GM21515 (cell line): Measurements from ENCODE around the gene GPR25.
A peak's percentile ranks its signal among the peaks of the same experiment; 100 is the strongest.

Experiments
- ATAC-seq: cut with Tn5 transposase; IDR thresholded peaks from one replicate; pipeline ENCODE4 v1.9.1; 2021; ENCODE audit not compliant: unreplicated experiment

Gene GPR25, protein sequence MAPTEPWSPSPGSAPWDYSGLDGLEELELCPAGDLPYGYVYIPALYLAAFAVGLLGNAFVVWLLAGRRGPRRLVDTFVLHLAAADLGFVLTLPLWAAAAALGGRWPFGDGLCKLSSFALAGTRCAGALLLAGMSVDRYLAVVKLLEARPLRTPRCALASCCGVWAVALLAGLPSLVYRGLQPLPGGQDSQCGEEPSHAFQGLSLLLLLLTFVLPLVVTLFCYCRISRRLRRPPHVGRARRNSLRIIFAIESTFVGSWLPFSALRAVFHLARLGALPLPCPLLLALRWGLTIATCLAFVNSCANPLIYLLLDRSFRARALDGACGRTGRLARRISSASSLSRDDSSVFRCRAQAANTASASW

DNA sequence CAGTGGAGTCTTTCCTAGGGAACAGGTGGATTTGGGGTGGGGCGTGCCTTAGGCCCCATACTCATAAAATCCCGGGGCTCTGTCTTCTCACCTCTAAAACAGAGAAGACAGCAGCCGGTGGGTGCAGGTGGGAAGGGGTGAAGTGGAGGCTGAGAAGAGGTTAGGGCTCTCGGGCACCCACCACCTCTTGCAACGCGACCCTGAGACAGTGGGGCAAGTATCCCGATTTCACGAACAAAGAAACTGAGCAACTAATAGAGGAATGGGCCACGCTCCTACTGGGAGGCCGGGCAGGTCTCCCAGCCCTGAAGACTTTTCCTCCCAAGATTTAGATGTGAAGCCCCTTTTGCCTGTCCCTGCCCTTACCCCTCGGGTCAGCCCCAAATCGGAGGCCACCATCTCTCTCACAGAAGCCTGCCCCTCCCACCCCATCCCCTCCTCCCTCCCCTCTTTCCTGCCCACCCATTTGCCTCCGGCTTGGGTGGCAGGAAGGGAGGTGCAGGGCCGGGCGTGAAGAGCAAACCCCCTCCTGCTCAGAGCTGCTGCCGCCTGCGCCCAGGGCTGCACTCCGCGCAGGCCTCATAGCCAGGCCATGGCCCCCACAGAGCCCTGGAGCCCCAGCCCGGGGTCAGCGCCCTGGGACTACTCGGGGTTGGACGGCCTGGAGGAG is at the start of gene GPR25:
Gene GPR25, plus strand, starts transcription at position 536 of the 670 bp plus-strand sequence. Its CDS starts 57 bp downstream, at position 593.
- ATAC-seq, result no peak

DNA sequence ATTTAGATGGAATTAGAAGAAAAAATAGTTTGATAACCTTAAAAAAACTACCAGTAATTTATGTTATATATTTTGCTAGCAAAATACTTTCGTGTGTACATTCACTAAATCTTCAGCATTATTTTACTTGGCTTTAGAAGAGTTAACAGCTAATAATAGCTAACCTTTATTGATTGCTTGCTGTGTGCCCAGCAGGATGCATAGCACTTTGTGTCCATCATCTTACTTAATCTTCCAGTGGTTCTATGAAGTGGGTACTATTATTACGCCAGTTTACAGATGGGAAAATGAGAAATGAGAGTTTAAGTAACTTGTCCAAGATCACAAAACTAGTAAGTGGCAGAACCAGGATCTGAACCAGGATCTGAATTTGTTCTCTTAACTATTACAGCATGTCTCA is 41.7 kb upstream of the GPR25 start:
- ATAC-seq, result no peak

DNA sequence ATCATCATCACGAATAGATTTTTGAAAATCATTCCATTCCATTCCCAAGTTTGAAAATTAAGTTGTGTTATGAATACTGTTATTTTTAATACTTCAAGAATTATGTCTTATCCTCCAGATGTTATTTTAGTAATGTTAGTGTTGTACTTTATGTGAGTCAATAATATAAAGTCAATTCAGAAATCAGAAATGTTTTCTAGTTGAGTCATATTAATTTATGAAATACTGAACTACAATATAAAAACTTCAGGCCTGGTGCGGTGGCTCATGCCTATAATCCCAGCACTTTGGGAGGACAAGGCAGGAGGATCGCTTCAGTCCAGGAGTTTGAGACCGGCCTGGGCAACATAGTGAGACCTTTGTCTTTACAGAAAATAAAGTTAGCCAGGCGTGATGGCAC is 38.4 kb upstream of the GPR25 start:
- no peak for ATAC-seq

DNA sequence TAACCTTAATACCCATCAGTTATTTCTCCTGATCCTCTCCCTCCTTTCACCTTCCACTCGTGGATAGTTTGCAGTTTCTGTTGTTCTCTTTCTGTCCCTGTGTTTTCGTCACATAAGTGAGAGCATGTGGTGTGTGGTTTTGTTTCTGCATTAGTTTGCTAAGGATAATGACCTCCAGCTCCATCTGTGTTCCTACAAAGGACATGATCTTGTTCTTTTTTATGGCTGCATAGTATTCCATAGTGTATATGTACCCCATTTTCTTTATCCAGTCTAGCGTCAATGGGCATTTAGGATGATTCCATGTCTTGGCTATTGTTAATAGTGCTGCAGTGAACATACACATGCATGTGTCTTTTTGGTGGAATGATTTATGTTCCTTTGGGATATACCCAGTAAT is 36.6 kb upstream of the GPR25 start:
- no peak for ATAC-seq

DNA sequence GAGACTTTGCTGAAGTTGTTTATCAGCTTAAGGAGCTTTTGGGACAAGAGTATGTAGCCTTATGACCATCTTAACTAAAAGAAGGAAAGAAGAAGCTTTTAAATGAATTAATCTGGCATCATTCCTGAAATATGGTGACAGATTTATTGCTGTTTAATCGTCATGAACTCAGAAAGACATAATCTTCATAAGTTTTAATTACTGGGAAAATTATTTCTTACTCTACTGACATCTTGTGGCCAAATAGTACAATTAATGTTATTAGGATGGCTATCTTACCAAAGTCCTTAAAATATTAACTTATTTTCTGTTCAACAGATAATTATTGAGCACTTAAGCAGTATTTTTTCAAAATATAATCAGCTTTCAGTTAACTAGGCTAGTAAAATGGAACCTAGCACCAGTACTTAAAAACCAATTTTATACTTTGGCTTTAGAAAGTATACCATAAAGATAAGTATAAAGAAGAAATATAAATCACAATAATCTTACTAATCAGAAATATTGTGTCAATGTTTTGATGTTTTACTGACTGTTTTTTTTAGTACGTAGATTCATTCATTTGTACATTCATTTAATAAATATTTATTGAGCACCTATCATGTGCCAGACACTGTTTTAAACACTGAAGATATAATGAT is 34.7 kb upstream of the GPR25 start:
- no peak for ATAC-seq

DNA sequence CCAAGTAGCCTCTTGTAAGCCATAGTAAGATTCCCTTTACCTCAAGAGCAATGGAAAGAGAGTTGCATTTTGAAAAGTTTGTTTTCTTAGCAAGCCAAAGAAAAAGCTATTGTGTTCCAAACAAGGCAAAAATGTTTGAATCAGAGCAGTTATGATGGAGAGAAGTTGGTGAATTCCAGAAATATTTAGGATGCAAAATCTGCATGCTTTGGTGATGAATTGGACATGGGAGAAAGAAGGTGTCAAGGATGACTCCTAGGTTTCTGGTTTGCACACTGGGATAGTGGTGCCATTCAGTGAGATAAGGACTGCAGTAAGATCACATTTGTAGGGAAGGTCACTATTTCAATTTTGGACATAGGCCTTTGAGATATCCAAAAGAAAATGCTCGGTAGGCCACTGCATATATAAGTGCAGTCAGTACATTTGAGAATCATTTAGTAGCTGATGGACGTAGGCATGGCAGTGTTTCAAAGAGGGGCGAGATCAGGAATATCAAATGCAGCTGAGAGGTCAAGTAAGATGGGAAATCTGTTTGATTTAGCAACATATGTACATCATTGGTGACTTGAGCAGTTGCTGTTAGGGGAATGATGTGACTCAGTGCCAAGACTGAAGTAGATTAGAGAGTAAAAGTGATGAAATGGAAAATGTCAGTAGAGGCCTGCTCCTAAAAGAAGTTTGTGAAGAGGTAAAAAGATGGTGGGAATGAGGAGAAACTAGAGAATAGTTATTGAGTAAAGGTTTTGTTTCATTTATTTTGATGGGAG is 33.9 kb upstream of the GPR25 start:
- ATAC-seq, result no peak

DNA sequence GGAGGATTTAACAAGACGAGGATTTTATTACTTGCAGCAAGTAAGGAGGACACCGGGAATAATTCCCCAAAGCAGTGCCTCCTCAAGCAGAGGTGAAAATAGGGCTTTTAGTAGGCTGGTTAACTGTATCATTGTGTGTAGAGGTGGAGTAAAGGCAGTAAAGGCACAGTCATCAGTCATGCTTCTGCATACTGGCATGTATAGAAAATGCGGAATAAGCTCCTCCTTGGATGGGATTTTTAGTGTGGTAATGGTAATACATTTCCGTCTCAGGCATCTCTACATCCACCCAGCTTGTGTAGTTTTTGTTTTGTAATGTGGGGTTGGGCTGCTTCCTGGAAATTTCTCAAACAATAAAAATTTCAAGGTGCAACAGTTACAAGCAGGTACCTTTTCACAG is 27.4 kb upstream of the GPR25 start:
- ATAC-seq, result no peak

DNA sequence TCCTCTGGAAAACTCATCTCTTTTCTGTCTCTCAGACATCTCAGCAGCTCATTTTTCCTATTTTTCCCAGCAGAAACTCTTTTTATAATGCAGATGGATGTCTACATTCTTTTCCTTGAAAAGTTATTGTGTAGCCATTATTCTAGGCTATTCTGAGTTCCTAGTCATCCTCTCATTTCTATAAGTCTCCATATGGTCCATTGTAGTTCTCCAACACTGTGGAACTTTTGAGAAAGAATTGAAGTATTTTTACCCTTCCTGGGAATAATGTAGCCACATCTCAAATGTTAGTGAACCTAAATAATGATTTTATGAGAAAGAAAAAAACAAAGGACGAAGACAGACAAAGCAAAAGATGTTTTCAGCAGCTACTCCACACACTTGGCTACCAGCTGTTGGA is 26.4 kb upstream of the GPR25 start:
- no peak for ATAC-seq

DNA sequence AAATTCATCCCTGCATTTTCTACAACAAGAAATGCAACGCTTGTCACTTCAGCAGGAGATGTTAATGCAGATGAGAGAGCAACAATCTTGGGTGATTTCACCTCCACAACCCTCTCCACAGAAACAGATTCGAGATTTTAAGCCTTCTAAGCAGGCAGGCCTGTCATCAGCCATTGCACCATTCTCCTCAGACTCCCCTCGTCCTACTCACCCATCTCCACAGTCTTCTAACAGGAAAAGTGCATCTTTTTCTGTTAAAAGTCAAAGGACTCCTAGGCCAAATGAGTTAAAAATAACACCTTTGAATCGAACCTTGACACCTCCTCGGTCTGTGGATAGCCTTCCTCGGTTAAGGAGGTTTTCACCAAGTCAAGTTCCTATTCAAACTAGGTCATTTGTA is 23.4 kb upstream of the GPR25 start:
- no peak for ATAC-seq

DNA sequence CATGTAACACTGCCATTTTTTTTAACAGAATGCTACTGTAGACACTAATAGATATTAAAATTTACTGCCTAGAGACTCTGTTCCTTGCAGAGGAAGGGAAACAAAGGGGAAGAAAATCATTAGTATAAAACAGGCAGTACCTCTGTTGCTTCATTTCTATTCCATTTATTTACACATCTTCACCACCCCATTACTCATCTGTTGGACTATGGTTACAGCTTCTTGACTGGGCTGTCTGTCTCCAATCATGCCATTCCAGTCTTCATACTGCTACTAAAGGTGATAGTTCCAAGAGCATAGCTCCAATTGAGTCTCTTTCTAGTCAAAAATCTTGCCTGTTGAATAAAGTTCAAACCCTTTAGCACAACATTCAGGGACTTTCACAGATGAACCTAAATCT is 22.2 kb upstream of the GPR25 start:
- no peak for ATAC-seq

DNA sequence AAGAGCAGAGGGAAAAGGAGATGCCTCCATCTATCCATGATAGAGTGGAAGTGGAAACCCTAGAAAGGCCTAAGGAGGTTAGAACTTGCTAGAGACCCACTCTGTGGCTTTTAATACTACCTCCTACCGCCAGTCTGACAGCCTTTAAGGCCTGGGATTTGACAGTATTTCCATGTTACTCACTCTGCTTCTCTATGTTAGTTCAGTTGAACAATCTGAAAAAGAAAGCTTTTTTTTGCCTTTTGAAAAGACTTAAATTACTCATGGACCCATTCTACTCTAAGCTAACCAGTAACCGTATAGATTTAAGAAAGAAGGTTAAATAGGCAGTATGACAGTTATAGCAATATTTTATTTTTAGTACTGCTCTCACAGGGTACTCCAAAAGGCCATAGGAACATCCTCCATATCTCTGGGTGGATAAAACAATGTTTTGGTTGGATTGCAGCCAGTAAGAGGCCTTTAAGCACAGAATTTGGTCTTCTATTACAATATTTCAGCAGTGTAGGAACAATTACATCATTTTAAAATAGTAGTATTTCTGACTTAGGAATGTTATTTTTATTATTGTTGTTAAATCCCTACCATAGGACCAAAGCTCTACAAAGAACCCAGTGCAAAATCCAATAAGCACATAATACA is 15.9 kb upstream of the GPR25 start:
- no peak for ATAC-seq

DNA sequence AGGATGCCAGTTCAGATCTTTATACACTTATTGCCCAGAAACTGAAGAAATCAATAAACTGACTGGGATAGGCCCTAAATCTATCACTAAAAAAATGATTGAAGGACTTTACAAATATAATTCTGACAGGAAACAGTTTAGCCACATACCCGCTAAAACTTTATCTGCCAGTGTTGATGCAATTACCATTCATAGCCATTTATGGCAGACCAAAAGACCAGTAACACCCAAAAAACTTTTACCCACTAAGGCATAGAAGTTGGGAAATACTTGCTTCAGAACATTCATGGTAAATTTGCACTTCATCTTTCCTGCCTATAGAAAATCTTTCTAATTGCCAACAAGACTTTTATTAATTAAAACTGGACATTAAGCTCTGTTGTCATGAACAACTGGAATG is 15.0 kb upstream of the GPR25 start:
- no peak for ATAC-seq

DNA sequence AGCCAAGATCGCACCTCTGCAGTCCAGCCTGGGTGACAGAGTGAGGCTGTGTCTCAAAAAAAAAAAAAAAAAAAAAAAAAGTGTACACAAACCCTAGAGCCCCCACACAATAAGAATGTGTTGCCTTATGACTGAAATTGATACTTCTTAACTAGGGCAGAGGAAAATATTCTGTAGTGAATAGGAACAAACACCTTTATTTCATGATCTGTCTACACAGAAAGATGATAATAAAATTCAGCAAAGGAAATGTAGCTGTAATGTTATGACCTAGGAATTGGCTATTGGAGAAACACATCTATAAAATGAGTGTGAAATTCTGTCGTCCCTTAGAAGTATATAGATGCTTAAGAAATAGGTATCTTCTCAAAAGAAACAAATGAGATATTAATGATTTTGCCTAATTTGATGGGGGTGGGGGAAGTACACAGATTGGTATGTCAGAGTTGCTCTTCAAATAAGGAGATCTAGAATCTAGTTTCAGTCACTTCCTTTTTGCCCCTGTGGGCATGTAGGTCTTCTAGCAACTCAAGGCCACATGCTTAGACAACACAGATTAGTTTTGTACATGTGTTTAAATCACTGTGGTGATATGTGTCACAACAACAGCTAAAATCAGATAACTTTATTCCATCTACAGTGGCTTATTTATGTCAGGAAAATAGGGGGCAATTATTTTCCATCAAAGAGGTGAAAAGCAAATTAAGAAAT is 10.7 kb upstream of the GPR25 start:
- ATAC-seq, result no peak

DNA sequence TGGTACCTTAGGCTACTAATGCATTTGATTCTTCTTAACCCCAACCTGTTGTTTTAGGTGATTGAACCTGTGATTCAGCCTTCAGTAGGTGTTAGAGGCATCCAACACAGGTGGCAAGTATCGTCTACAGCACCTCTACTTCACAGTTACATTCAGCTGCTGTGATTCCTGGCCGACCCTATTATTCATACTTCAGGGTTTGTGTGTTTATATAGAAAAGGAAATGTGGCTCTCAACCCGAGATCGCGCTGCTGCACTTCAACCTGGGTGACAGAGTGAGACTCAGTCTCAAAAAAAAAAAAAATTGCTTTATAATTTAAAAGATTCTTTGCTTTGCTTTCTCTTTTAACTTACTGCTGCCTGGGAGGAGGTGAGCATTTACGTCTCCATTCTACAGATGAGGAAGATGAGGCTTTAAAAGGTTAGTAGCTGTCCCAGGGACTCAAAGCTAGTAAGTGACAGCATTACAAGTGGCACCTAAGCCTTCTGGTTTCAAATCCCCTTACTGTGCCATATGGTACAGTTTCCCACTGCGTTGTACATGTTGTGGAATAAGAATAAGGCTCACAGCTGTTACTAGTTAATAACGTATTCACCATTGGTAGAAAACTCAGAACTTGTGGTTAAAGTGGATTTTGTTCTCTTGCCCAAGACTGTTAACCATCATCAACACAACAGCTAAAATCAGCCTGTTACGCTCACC is 9.9 kb upstream of the GPR25 start:
- no peak for ATAC-seq

DNA sequence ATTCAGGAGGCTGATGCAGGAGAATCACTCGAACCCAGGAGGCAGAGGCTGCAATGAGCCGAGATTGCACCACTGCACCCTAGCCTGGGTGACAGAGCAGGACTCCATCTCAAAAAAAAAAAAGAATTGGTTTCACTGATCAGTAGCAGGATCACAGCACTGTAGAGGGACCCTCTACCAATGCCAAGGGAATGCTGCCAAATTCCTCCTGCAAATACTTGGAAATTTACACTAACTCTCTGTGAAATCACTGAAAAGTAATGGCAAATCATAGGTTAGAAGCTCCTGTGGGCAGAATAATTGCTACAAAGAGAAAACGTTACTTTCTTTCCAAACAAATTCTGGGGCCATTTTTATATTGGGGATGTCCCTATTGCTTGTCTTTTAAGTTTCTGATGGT is 6.7 kb upstream of the GPR25 start:
- ATAC-seq, result no peak

DNA sequence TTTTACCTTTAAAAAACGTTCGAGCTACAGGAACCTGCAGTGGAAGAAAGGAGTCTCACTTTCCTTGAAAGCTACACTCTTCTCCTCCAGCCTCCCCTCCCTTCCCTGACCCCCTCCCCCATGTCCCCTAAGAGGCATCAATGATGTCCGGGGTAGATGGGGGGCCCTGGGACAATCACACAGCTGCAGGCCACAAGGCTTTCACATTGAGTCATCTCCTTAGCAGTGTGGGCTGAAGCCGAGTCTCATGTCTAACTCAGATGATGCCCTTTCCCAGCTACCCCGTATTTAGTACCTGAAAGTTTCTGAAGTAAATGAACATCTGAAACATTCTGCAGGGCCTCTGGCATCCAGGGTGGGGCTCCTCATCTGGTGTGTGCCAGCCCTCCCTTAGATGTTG is 6.3 kb upstream of the GPR25 start:
- peak; percentile 82 for ATAC-seq

DNA sequence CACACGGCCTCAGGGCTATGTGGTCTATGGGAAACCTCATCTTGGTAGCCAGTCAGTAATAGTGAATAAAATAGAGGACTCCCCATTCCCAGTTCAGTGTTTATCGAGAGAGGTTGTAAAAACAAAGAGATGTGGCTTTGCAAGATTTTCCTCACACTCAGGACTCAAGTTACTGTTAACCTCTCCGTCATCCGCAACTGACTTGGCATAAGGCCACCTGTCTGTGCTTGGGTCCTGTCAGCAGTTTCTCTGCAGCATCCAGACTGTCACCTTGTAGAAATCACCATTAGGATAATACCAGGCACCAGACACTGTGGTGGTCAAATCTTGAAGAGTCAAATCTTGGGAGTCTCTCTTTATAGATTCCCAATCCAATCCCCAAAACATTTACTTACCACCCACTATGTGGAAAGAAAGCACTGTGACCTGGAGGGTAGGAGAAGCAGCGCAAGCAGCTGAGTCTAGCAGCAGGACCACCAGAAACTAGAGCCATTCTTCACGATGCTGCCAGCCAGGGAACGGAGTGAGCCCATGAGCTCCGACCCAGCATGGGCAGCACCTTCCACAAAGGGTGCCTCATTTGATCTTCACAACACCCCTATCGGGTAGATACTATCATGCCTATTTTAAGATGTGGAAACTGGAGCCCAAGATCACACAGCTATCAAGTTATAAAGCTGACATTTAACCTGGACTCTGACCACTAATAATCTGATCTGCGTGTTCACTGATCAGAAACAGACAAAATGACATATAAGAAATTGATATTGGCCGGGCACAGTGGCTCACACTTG is 5.6 kb upstream of the GPR25 start:
- peak; percentile 4 for ATAC-seq

DNA sequence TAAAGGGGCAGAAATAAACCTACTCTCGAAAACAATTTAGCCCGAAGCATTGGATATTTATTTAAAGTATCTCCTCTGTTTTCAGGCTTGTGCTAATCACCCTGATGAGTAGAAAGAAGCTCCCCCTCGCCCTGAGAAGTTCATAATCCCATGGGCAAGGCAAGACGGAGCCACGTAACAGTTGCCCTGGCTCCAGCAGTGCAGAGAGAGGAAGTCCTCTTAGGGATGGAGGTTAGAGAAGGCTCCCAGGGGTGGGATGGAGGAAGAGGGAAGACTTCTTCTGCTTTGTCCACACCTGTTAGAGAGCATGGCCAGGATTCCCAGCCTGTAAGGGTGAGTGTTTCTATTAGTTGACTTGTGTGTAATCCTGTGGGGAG is 3.4 kb upstream of the GPR25 start:
- ATAC-seq, result no peak

DNA sequence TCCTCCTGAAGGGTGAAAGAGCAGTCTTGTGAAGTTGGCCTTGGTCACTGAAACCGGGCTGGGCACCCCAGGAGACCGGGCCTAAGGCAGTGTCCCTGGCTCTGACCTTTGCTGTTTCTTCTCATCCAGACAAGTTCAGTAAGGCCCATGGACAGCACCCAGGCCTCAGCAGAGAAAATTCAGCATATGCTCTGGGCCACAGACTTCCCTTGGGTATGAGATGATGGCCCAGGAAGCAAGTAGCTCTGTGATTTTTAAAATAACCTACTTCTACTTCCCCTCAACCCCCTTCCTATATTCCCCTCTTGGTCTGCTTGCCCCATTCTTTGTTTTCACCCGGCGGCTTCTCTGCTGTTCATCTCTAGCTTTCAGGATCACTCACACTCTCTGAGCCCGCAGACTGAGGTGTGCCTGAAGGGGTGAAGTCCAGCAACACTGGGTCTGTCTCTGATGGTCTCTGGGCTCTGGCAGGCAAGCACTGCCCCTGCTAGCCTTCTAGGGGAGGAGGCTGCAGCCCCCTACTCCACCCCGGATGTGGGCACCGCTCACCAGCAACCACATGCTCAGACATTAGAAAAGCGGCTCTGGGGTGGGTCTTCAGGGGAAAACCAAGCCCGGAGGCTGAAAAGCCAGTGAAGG is 2.9 kb upstream of the GPR25 start:
- ATAC-seq, result no peak
